ENCODE data around the gene SPAG17.

Gene SPAG17

DNA sequence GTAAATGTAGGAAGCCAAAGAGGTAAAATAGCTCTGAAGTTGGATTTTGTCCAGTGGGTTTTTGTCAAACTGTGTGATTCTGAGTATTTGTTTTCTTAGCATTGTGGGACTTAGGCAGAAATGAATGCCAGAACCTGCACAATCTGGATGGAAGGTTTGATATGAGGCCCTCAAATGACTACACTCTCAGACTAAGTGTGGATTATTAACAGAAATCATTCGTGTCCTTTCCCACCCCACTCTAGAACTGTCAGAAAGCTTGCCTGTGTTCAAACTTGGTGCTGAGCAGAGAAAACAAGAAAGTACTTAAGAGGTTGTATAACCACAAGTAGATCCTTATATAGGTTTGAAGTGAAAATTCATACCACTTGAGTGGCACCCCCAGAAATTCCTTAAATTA is 167.0 kb downstream of the SPAG17 start:
- WGBS, result no CpG with 5 or more reads among the region's 1 CpG
- Histone ChIP-seq H3K9ac (ENCODE audit: low read depth, low read length) (no peak overlapping the region), H3K36me3 (ENCODE audit: insufficient read depth, low read length) (no peaks in the 10 kb centered on the region)

GRCh38 chr1:118013938-118014337 is 171.1 kb downstream of the SPAG17 start:
- Histone ChIP-seq H3K27ac (ENCODE audit: low read depth, low read length) (no peak overlapping the region), H3K9ac (ENCODE audit: low read depth, low read length) (no peak overlapping the region), H3K4me1 (ENCODE audit: insufficient read depth, low read length) (no peaks in the 10 kb centered on the region), H3K36me3 (ENCODE audit: insufficient read depth, low read length) (no peaks in the 10 kb centered on the region), H3K4me3 (ENCODE audit: low read length) (no peak overlapping the region), H3K9me3 (ENCODE audit: insufficient read depth, low read depth, low read length) (no peaks in the 10 kb centered on the region), H3K27me3 (ENCODE audit: insufficient read depth, low read length) (no peaks in the 10 kb centered on the region)

More for the DNA sequence above, 167.0 kb downstream of the SPAG17 start:
- H3K4me1 ChIP-seq (ENCODE audit: insufficient read depth, low read length), result no peaks in the 10 kb centered on the region
- H3K4me3 ChIP-seq (ENCODE audit: low read length), result no peak overlapping the region
- no peak overlapping the region for H3K27ac ChIP-seq (ENCODE audit: low read depth, low read length)
- H3K9me3 ChIP-seq (ENCODE audit: insufficient read depth, low read depth, low read length), result no peaks in the 10 kb centered on the region
- H3K27me3 ChIP-seq (ENCODE audit: insufficient read depth, low read length), result no peaks in the 10 kb centered on the region

DNA sequence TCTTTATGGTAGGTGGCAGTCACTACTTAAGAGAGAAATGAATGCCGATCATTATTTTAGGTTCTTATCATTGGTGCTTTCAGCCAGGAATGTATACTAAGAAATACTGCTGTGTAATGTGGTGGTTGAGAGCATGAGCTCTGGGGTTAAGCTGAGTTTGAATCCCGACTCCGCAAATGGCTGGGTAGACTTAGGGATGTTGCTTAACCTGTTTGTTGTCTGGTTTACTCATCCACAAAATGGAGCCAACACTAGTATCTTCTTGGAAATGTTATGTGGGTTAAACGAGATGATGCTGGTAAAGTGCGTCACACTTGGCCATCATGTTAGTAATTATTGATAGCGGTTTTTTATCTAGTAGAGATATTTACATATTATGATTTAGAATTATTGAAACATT is 171.7 kb downstream of the SPAG17 start:
- no peak overlapping the region for H3K9ac ChIP-seq (ENCODE audit: low read depth, low read length)
- H3K4me3 ChIP-seq (ENCODE audit: low read length), result no peak overlapping the region
- no peaks in the 10 kb centered on the region for H3K9me3 ChIP-seq (ENCODE audit: insufficient read depth, low read depth, low read length)
- H3K27me3 ChIP-seq (ENCODE audit: insufficient read depth, low read length), result no peaks in the 10 kb centered on the region
- H3K27ac ChIP-seq (ENCODE audit: low read depth, low read length), result no peak overlapping the region
- H3K36me3 ChIP-seq (ENCODE audit: insufficient read depth, low read length), result no peaks in the 10 kb centered on the region
- WGBS, result 98% methylated on average over 6 of the region's 6 CpGs
- H3K4me1 ChIP-seq (ENCODE audit: insufficient read depth, low read length), result no peaks in the 10 kb centered on the region

GRCh38 chr1:118012515-118013124 is 172.4 kb downstream of the SPAG17 start:
- Histone ChIP-seq H3K36me3 (ENCODE audit: insufficient read depth, low read length) (no peaks in the 10 kb centered on the region), H3K27ac (ENCODE audit: low read depth, low read length) (no peak overlapping the region), H3K27me3 (ENCODE audit: insufficient read depth, low read length) (no peaks in the 10 kb centered on the region), H3K4me1 (ENCODE audit: insufficient read depth, low read length) (no peaks in the 10 kb centered on the region), H3K9me3 (ENCODE audit: insufficient read depth, low read depth, low read length) (no peaks in the 10 kb centered on the region), H3K9ac (ENCODE audit: low read depth, low read length) (no peak overlapping the region), H3K4me3 (ENCODE audit: low read length) (no peak overlapping the region)
- WGBS, result 95% methylated on average over 6 of the region's 6 CpGs

DNA sequence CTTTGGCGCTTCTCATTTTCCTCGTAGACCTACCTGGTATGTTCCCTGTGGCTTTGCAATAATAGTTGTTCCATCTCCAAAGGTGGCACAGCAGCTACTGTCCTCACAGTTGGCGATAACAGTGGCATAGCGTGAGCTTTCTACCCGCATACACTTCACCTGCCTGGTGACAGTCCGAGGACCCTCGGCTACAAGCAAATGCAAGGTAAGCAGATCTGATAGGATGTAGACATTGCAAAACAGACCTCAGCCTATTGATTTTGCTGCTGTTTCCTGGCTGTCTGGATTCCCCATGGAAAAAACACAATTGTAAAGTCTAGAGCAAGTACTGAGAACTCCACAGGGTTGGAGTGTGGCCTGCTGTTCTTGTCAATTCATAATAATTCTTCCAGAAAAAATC is 177.0 kb downstream of the SPAG17 start:
- H3K27ac ChIP-seq (ENCODE audit: low read depth, low read length), result no peak overlapping the region
- no peaks in the 10 kb centered on the region for H3K36me3 ChIP-seq (ENCODE audit: insufficient read depth, low read length)
- WGBS, result 95% methylated on average over 7 of the region's 7 CpGs
- no peaks in the 10 kb centered on the region for H3K27me3 ChIP-seq (ENCODE audit: insufficient read depth, low read length)
- no peak overlapping the region for H3K4me3 ChIP-seq (ENCODE audit: low read length)
- H3K4me1 ChIP-seq (ENCODE audit: insufficient read depth, low read length), result no peaks in the 10 kb centered on the region
- no peaks in the 10 kb centered on the region for H3K9me3 ChIP-seq (ENCODE audit: insufficient read depth, low read depth, low read length)
- no peak overlapping the region for H3K9ac ChIP-seq (ENCODE audit: low read depth, low read length)

GRCh38 chr1:118007391-118007790 is 177.6 kb downstream of the SPAG17 start:
- no peak overlapping the region for H3K4me3 ChIP-seq (ENCODE audit: low read length)
- no peaks in the 10 kb centered on the region for H3K9me3 ChIP-seq (ENCODE audit: insufficient read depth, low read depth, low read length)
- no peak overlapping the region for H3K9ac ChIP-seq (ENCODE audit: low read depth, low read length)
- H3K36me3 ChIP-seq (ENCODE audit: insufficient read depth, low read length), result no peaks in the 10 kb centered on the region
- H3K27me3 ChIP-seq (ENCODE audit: insufficient read depth, low read length), result no peaks in the 10 kb centered on the region
- no peak overlapping the region for H3K27ac ChIP-seq (ENCODE audit: low read depth, low read length)
- no peaks in the 10 kb centered on the region for H3K4me1 ChIP-seq (ENCODE audit: insufficient read depth, low read length)
- WGBS, result no CpG with 5 or more reads among the region's 2 CpGs

GRCh38 chr1:118004312-118004711 is 180.7 kb downstream of the SPAG17 start:
- no peaks in the 10 kb centered on the region for H3K4me1 ChIP-seq (ENCODE audit: insufficient read depth, low read length)
- no peaks in the 10 kb centered on the region for H3K36me3 ChIP-seq (ENCODE audit: insufficient read depth, low read length)
- no peak overlapping the region for H3K27ac ChIP-seq (ENCODE audit: low read depth, low read length)
- H3K9me3 ChIP-seq (ENCODE audit: insufficient read depth, low read depth, low read length), result no peaks in the 10 kb centered on the region
- H3K4me3 ChIP-seq (ENCODE audit: low read length), result no peak overlapping the region
- 82% methylated on average over 5 of the region's 5 CpGs for WGBS
- no peaks in the 10 kb centered on the region for H3K27me3 ChIP-seq (ENCODE audit: insufficient read depth, low read length)
- H3K9ac ChIP-seq (ENCODE audit: low read depth, low read length), result no peak overlapping the region

DNA sequence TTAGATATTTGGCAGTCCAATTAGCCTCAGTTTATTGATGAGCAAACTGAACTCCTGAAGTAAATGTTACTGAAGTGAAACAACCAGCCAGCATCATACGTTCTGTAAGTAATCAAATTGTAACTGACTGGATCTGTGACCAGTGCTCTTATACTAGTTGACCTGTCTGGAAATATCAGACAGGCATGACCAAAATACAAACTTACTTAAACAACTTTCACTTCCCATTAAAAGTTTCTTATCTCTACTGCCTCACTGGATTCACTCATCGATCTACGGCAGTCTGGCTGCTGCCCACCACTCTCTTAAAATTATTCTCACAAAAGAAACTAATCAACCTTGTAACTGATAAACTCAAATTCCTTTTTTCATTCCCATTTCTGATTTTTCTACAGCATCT is 199.1 kb downstream of the SPAG17 start:
- WGBS, result 95% methylated on average over 3 of the region's 3 CpGs
- no peaks in the 10 kb centered on the region for H3K4me1 ChIP-seq (ENCODE audit: insufficient read depth, low read length)
- H3K27me3 ChIP-seq (ENCODE audit: insufficient read depth, low read length), result no peaks in the 10 kb centered on the region
- no peaks in the 10 kb centered on the region for H3K9me3 ChIP-seq (ENCODE audit: insufficient read depth, low read depth, low read length)
- H3K27ac ChIP-seq (ENCODE audit: low read depth, low read length), result no peak overlapping the region
- no peak overlapping the region for H3K4me3 ChIP-seq (ENCODE audit: low read length)
- no peaks in the 10 kb centered on the region for H3K36me3 ChIP-seq (ENCODE audit: insufficient read depth, low read length)
- H3K9ac ChIP-seq (ENCODE audit: low read depth, low read length), result no peak overlapping the region

DNA sequence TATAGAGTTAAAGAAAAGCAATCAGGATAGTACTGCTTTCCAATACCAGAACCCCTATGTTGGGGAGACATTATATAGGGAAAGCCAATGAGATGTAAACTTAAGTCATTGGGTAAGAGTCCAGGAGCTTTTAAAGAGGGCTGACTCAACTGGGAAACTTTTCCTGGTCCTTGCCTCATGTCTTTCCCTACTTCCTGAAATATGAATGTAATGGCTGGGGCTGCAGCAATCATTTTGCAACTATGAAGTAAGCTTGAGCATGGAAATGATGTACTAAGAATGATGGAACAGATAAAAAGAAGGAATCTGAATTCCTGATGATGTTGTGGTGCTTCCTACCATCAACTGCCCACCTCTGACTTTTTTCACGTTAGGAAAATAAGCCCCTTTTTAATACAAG is 199.8 kb downstream of the SPAG17 start:
- H3K9me3 ChIP-seq (ENCODE audit: insufficient read depth, low read depth, low read length), result no peaks in the 10 kb centered on the region
- no peak overlapping the region for H3K27ac ChIP-seq (ENCODE audit: low read depth, low read length)
- no peaks in the 10 kb centered on the region for H3K27me3 ChIP-seq (ENCODE audit: insufficient read depth, low read length)
- no peak overlapping the region for H3K4me3 ChIP-seq (ENCODE audit: low read length)
- no CpG with 5 or more reads among the region's 1 CpG for whole genome bisulfite sequencing
- H3K9ac ChIP-seq (ENCODE audit: low read depth, low read length), result no peak overlapping the region
- H3K4me1 ChIP-seq (ENCODE audit: insufficient read depth, low read length), result no peaks in the 10 kb centered on the region
- H3K36me3 ChIP-seq (ENCODE audit: insufficient read depth, low read length), result no peaks in the 10 kb centered on the region

GRCh38 chr1:117981455-117982192 is 203.4 kb downstream of the SPAG17 start:
- Histone ChIP-seq H3K36me3 (ENCODE audit: insufficient read depth, low read length) (no peaks in the 10 kb centered on the region), H3K9ac (ENCODE audit: low read depth, low read length) (no peak overlapping the region), H3K27ac (ENCODE audit: low read depth, low read length) (no peak overlapping the region), H3K4me3 (ENCODE audit: low read length) (no peak overlapping the region), H3K4me1 (ENCODE audit: insufficient read depth, low read length) (no peaks in the 10 kb centered on the region), H3K9me3 (ENCODE audit: insufficient read depth, low read depth, low read length) (no peaks in the 10 kb centered on the region), H3K27me3 (ENCODE audit: insufficient read depth, low read length) (no peaks in the 10 kb centered on the region)
- WGBS, result 97% methylated on average over 3 of the region's 5 CpGs

DNA sequence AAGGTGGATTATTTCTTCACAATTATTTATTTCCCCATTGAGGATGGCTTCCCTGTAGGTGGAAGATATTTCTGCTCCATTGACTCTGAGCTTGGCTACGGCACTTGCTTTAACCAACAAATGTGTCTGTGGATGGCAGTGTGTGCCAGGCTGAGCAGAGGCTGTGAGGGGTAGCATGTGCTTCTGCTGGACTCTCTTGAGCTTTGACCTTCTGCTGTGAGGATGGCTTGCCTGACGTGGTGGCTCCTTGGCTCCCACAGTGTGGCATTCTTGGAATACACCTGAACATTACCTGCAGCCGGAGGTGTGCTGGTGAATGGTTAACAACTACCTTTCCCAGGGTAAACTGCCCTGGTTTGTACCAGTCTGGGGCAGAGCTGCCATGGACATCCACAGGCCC is 208.6 kb downstream of the SPAG17 start:
- H3K4me3 ChIP-seq (ENCODE audit: low read length), result no peak overlapping the region
- WGBS, result 97% methylated on average over 3 of the region's 3 CpGs
- H3K9me3 ChIP-seq (ENCODE audit: insufficient read depth, low read depth, low read length), result no peaks in the 10 kb centered on the region

GRCh38 chr1:117971777-117972176 is 213.3 kb downstream of the SPAG17 start:
- Histone ChIP-seq H3K4me1 (ENCODE audit: insufficient read depth, low read length) (peaks cover 14% of the 10 kb centered on the region), H3K9me3 (ENCODE audit: insufficient read depth, low read depth, low read length) (no peaks in the 10 kb centered on the region), H3K4me3 (ENCODE audit: low read length) (no peak overlapping the region), H3K27ac (ENCODE audit: low read depth, low read length) (no peak overlapping the region), H3K36me3 (ENCODE audit: insufficient read depth, low read length) (no peaks in the 10 kb centered on the region), H3K9ac (ENCODE audit: low read depth, low read length) (no peak overlapping the region), H3K27me3 (ENCODE audit: insufficient read depth, low read length) (no peaks in the 10 kb centered on the region)

More for the DNA sequence above, 208.6 kb downstream of the SPAG17 start:
- no peak overlapping the region for H3K9ac ChIP-seq (ENCODE audit: low read depth, low read length)
- no peaks in the 10 kb centered on the region for H3K4me1 ChIP-seq (ENCODE audit: insufficient read depth, low read length)
- H3K27me3 ChIP-seq (ENCODE audit: insufficient read depth, low read length), result no peaks in the 10 kb centered on the region
- no peak overlapping the region for H3K27ac ChIP-seq (ENCODE audit: low read depth, low read length)
- H3K36me3 ChIP-seq (ENCODE audit: insufficient read depth, low read length), result no peaks in the 10 kb centered on the region

All from HUES64 (cell line).